HG03064 (cell line): ENCODE data around the gene CDC25B.
"Not testable (repeated sequence)": the region's sequence is repeated elsewhere in the genome, so short reads cannot be mapped to it uniquely, and the experiment has no call there.

ENCODE experiments used
- ATAC-seq: cut with Tn5 transposase; IDR thresholded peaks from one replicate; pipeline ENCODE4 v1.9.1; 2021; ENCODE audit warnings: low read depth; ENCODE audit not compliant: unreplicated experiment

CDC25B gene

DNA sequence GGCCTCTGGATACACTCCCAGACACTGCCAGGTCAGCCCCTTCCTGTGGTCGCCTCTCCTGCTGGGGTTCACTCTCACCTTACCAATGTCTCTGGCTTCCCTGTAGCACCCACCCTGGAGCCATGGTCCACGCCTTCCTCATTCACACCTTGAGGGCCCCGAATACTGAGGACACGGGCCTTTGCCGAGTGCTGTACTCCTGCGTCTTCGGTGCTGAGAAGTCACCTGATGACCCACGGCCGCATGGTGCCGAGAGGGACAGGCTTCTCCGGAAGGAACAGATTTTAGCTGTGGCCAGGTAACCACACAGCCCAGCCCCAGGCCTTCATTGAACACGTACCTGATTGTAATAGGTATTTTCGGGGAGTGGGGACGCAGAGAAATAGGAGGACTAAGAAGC is 25.9 kb downstream of the CDC25B start:
- no peak for ATAC-seq

- no peak for ATAC-seq
These were observed 27.8 kb downstream of the CDC25B start for GRCh38 chr20:3823881-3824280.

GRCh38 chr20:3825526-3825925 is 29.4 kb downstream of the CDC25B start:
- ATAC-seq: no peak

DNA sequence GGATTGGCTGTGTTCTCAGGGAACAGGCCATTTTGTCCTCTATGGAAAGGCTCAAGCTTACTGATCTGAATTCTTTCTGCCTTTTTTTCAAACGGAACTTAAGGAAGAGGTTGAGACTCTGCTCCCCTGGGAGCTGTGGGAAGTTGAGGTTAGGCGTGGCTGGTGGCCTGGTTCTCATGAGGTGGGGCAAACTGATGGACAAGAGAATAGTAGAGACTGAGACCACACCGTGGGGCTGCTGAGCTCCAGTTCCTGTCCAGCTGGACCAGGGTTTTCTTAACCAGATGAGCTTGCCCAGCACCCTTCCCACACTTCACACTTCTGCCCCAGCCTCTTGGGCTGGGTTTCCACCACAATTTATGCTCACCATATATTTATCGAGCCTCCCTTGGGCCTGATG is 30.3 kb downstream of the CDC25B start:
- ATAC-seq: no peak

GRCh38 chr20:3828798-3829197 is 32.7 kb downstream of the CDC25B start:
- no peak for ATAC-seq

DNA sequence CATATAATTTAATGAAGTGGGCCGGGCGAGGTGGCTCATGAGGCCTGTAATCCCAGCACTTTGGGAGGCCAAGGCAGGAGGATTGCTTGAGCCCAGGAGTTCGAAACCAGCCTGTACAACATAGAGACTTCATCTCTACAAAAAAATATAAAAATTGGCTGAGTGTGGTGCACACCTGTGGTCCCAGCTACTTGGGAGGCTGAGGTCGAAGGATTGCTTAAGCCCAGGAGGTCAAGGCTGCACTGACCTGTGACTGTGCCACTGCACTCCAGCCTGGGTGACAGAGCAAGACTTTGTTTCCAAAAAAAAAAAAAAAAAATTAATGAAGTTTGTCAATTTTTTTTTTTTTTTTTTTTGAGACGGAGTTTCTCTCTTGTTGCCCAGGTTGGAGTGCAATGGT is 33.8 kb downstream of the CDC25B start:
- ATAC-seq: not testable (repeated sequence)

- ATAC-seq: no peak
These were observed 40.0 kb downstream of the CDC25B start for GRCh38 chr20:3836132-3836531.

DNA sequence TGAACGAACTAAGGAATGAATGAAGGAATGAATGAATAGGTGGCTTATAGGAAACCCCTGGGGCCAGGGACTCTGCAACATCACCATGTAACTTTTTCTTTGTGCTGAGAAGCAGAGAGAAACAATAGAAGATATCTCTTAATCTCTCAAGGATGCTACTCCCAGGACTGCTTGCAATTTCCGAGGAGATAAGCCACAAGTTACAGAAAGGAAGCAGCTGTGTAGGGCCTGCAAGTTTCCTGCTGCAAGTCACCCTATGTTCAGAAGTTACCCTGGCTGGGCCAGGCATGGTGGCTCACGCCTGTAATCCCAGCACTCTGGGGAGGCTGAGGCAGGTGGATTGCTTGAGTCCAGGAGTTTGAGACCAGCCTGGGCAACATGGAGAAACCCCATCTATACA is 43.2 kb downstream of the CDC25B start:
- no peak for ATAC-seq

DNA sequence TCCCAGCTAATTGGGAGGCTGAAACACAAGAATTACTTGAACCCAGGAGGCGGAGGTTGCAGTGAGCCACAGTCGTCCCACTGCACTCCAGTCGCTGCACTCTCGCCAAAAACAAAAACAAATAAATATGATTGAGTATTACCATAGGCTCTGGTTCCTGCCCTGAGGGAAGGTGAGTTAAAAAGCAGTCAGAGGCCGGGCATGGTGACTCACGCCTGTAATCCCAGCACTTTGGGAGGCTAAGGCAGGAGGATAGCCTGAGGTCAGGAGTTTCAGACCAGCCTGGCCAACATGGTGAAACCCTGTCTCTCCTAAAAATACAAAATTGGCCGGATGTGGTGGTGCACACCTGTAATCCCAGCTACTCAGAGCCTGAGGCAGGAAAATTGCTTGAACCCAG is 44.1 kb downstream of the CDC25B start:
- not testable (repeated sequence) for ATAC-seq

DNA sequence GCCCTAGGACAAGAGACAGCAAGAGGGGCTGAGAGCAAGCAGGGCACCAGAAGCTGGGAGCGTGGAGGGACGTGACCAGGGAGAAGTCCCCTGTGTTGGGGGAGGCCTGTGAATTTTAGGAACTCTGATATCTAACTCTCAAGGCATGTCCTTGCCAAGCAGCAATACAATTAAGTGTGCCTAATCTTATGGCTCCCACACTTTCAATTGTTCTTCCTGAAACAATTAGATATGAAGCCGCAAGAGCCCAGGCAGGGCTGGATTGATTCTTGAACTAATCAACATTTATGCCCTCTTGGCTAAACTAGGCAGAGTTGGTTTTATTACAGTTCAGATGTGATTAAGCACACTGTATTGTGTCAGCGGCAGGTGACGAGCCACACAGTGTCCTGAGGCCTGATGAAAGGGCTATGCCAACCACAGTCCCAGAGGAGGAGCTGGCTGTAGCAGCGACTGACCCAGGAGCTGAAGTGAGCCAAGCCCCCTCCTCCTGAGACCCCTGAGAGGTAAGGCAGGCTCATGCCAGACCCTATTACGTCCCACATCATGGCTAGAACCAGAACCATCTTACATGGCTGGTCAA is 46.3 kb downstream of the CDC25B start:
- no peak for ATAC-seq

DNA sequence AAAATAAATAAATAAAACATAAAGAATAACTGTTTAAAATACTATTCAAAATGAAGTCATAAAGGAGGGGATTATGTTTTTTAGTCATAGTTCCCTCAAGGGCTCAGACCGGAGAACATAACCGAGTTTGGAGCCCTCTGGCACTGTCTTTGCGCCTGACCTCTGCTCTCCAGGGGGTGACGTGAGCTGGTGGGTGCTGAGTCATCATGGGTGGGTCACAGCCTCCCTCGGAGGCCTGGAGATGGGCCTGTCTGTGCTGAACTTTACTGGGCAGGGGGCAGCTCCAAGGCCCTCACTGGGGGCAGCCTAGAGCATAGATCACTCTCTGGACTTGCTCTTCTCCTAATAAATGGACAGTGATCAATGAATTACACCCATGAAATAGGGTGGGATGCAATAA is 47.4 kb downstream of the CDC25B start:
- no peak for ATAC-seq

- ATAC-seq: not testable (repeated sequence)
These were observed 48.0 kb downstream of the CDC25B start for GRCh38 chr20:3843990-3844619.

DNA sequence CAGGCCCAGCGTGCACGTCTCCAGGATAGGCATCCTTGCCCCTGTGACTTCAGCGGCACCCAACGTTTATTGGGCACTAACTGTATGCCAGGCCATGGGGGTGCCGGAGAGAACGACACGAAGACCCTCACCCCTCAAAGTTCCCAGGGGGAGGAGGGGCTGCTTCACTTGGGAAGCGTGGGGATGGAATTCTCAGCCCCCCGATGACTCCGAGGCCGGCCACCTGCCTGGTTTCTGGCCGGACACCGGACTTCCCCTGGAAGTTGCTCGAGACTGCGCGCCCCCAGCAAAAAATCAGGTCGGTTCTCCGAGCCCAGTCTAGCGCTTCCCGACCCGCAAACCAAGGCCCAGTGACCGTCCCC is 50.2 kb downstream of the CDC25B start:
- ATAC-seq: no peak

- ATAC-seq: peak; percentile 90
These were observed 50.8 kb downstream of the CDC25B start, which contains the start of gene MAVS for GRCh38 chr20:3846740-3847428. Gene MAVS, plus strand, starts transcription at chr20:3846834. Its CDS starts 7,791 bp downstream, at chr20:3854625.

- ATAC-seq: no peak
These were observed 51.4 kb downstream of the CDC25B start for GRCh38 chr20:3847429-3847940.

DNA sequence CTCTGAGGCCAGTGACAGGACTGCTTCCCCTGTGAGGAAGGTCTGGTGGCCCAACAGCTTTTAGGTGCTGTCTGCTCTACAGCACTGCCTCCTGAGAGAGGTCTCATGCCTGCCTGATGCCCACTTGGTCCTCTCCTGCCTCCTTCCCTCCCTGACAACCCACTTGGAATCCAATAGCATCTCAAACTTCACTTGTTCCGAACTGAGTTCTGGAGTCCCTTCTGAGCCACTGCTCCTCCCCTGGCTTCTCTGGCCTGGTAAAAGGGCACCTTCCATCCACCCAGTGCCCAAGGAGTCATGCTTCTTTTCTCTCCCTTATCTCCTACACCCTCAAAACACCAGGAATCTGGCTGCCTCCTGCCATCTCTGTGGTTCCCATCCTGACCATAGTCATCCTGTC is 52.5 kb downstream of the CDC25B start:
- no peak for ATAC-seq

DNA sequence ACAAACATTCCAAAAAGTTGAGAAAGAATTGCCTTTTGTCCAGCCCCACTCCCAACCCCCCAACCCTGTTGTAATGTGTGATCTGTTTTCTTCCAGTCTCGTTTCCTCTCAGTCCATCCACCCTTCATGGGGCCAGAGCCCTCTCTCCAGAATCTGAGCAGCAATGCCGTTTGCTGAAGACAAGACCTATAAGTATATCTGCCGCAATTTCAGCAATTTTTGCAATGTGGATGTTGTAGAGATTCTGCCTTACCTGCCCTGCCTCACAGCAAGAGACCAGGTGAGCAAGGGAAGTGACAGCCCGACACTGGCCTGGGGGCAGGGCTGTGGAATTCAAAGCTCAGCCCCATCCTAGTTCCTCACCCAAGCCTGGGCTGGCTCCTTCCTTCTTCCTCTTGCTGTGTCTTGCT is 58.4 kb downstream of the CDC25B start:
- no peak for ATAC-seq
